ENCODE data around the gene EHD1.

EHD1 gene

GRCh38 chr11:64841592-64842365 lies 36.6 kb downstream of the EHD1 start:
- no peak for DNase-seq

GRCh38 chr11:64839887-64840782 lies 38.3 kb downstream of the EHD1 start:
- DNase-seq, result no peak

GRCh38 chr11:64839335-64839734 lies 39.1 kb downstream of the EHD1 start:
- DNase-seq, result no peak

GRCh38 chr11:64838600-64839334 lies 39.7 kb downstream of the EHD1 start:
- DNase-seq, result no peak

GRCh38 chr11:64837887-64838351 lies 40.5 kb downstream of the EHD1 start:
- no peak for DNase-seq

GRCh38 chr11:64836448-64837072 lies 41.9 kb downstream of the EHD1 start:
- no peak for DNase-seq

- DNase-seq, result no peak
Observed at GRCh38 chr11:64835616-64836447, 42.6 kb downstream of the EHD1 start.

GRCh38 chr11:64834723-64835615 lies 43.5 kb downstream of the EHD1 start:
- no peak for DNase-seq

- DNase-seq, result no peak
Observed at GRCh38 chr11:64834031-64834722, 44.2 kb downstream of the EHD1 start.

GRCh38 chr11:64833509-64833908 lies 44.9 kb downstream of the EHD1 start:
- no peak for DNase-seq

- no peak for DNase-seq
Observed at GRCh38 chr11:64833198-64833502, 45.3 kb downstream of the EHD1 start.

- DNase-seq, result no peak
Observed at GRCh38 chr11:64832467-64833197, 45.8 kb downstream of the EHD1 start.

GRCh38 chr11:64831411-64831891 lies 47.0 kb downstream of the EHD1 start:
- no peak for DNase-seq

- no peak for DNase-seq
Observed at GRCh38 chr11:64829536-64830251, 48.7 kb downstream of the EHD1 start.

- no peak for DNase-seq
Observed at GRCh38 chr11:64827451-64827839, 51.0 kb downstream of the EHD1 start.

- no peak for DNase-seq
Observed at GRCh38 chr11:64826578-64827450, 51.6 kb downstream of the EHD1 start.

GRCh38 chr11:64826062-64826461 lies 52.4 kb downstream of the EHD1 start:
- DNase-seq, result no peak
